Measurements from ENCODE around the gene PCDHB14.

- TF ChIP-seq CTCF (IDR thresholded peaks at IDR 0.05): no peak
- no peak for TF ChIP-seq POLR2A (IDR thresholded peaks at IDR 0.05)
Observed at GRCh38 chr5:141234109-141234667, 11.0 kb downstream of the PCDHB14 start.

All from thyroid gland (tissue), 4 donors.